ENCODE data around the gene CTNNAL1. TPM values are rescaled to one million over a fixed set of nuclear protein-coding genes. Genes with fewer than 3 reads are reported as not detected.
A peak's percentile ranks its signal among the peaks of the same experiment; 100 is the strongest.
"Not testable (repeated sequence)": the region's sequence is repeated elsewhere in the genome, so short reads cannot be mapped to it uniquely, and the experiment has no call there.

The CTNNAL1 gene, protein sequence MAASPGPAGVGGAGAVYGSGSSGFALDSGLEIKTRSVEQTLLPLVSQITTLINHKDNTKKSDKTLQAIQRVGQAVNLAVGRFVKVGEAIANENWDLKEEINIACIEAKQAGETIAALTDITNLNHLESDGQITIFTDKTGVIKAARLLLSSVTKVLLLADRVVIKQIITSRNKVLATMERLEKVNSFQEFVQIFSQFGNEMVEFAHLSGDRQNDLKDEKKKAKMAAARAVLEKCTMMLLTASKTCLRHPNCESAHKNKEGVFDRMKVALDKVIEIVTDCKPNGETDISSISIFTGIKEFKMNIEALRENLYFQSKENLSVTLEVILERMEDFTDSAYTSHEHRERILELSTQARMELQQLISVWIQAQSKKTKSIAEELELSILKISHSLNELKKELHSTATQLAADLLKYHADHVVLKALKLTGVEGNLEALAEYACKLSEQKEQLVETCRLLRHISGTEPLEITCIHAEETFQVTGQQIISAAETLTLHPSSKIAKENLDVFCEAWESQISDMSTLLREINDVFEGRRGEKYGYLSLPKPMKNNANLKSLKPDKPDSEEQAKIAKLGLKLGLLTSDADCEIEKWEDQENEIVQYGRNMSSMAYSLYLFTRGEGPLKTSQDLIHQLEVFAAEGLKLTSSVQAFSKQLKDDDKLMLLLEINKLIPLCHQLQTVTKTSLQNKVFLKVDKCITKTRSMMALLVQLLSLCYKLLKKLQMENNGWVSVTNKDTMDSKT
- total RNA-seq (10 to 100 TPM; 15.6 to 87.0 (median 56.2) TPM), polyA plus RNA-seq (10 to 100 TPM; 33.3 to 71.0 (median 51.3) TPM)
- long read RNA-seq, donor 1, result 0 reads
- long read RNA-seq, donor 2, transcript CTNNAL1-201 (19 exons, 2,490 nt), result major isoform, 6 of 7 reads
- long read RNA-seq, donor 2, partial matches to known transcripts, result 0 of 7 reads
- long read RNA-seq, donor 2, other reads (novel, unspliced or antisense), result 0 of 7 reads
- long read RNA-seq, donor 3, partial matches to known transcripts, result 0 of 1 reads
- long read RNA-seq, donor 3, other reads (novel, unspliced or antisense), result 0 of 1 reads
- long read RNA-seq, donor 4, partial matches to known transcripts, result 0 of 3 reads
- long read RNA-seq, donor 4, other reads (novel, unspliced or antisense), result 0 of 3 reads
- long read RNA-seq, donor 5, transcript CTNNAL1-201 (19 exons, 2,490 nt), result major isoform, 5 of 18 reads
- long read RNA-seq, donor 5, partial matches to known transcripts, result 13 of 18 reads
- long read RNA-seq, donor 5, other reads (novel, unspliced or antisense), result 0 of 18 reads
- long read RNA-seq, donor 6, transcript CTNNAL1-201 (19 exons, 2,490 nt), result major isoform, 7 of 16 reads
- long read RNA-seq, donor 6, partial matches to known transcripts, result 9 of 16 reads
- long read RNA-seq, donor 6, other reads (novel, unspliced or antisense), result 0 of 16 reads
- long read RNA-seq, donor 7, partial matches to known transcripts, result 12 of 16 reads
- long read RNA-seq, donor 7, other reads (novel, unspliced or antisense), result 0 of 16 reads
- long read RNA-seq, donor 8, partial matches to known transcripts, result 6 of 8 reads
- long read RNA-seq, donor 8, other reads (novel, unspliced or antisense), result 0 of 8 reads
- long read RNA-seq, donor 9, partial matches to known transcripts, result 0 of 4 reads
- long read RNA-seq, donor 9, other reads (novel, unspliced or antisense), result 0 of 4 reads
- long read RNA-seq, donor 10, partial matches to known transcripts, result 0 of 2 reads
- long read RNA-seq, donor 10, other reads (novel, unspliced or antisense), result 0 of 2 reads

DNA sequence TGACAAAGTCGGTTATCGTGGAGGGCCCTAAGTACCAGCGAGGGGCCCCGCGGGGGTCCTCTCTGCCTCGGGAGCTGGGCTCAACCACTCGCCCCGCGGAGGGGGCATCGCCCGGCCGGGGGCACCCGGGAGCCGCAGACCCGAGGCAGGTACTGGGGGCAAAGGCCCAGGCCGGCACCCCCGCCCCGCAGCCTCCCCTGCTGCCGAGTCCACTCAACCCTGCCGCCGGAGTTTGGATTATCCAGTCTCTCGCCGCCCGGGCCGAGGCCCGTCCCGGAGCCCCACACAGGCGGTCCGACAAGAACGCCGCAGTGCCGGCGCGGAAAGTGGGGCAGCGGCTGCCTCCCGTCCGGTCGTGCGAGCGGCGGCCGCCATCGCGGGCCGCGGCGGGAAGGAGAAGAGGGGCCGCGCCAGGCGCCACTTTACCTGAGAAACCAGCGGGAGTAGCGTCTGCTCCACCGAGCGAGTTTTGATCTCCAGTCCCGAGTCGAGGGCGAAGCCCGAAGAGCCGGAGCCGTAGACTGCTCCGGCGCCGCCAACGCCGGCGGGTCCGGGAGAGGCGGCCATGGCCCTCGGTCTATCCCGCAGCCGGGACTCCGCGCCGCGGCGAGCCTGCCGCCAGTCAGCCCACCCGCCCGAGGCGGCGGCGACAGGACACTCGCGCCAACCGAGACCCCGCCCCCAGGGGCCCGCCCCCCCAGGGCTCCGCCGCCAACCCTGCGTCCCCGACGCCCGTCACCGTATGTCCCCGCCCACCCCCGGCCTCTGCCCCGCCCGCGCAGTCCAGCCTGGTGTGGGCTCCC, at the start of gene CTNNAL1:
Gene CTNNAL1 (minus strand): TSS at position 624 of the 803 bp plus-strand sequence. CDS start 57 bp downstream, at position 567.
- peaks cover 26 to 56% (median 42%) of the 10 kb centered on the region in 4 donors for H3K4me1 ChIP-seq
- TF ChIP-seq POLR2AphosphoS5 (IDR thresholded peaks at IDR 0.05), result peak; percentile 74 to 92 (median 85)
- peak in 1 of 4 donors; percentile 27 for TF ChIP-seq POLR2A (IDR thresholded peaks at IDR 0.05)
- TF ChIP-seq, protein P1, sequence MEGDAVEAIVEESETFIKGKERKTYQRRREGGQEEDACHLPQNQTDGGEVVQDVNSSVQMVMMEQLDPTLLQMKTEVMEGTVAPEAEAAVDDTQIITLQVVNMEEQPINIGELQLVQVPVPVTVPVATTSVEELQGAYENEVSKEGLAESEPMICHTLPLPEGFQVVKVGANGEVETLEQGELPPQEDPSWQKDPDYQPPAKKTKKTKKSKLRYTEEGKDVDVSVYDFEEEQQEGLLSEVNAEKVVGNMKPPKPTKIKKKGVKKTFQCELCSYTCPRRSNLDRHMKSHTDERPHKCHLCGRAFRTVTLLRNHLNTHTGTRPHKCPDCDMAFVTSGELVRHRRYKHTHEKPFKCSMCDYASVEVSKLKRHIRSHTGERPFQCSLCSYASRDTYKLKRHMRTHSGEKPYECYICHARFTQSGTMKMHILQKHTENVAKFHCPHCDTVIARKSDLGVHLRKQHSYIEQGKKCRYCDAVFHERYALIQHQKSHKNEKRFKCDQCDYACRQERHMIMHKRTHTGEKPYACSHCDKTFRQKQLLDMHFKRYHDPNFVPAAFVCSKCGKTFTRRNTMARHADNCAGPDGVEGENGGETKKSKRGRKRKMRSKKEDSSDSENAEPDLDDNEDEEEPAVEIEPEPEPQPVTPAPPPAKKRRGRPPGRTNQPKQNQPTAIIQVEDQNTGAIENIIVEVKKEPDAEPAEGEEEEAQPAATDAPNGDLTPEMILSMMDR (IDR thresholded peaks at IDR 0.05), result no peak
- TF ChIP-seq EP300 (IDR thresholded peaks at IDR 0.05), result no peak
- peak within 1 kb of the TSS; percentile 93 to 98 (median 96) for H3K27ac ChIP-seq
- no peaks in the 10 kb centered on the region for H3K9me3 ChIP-seq
- intact Hi-C loops (cut with DNase I; ENCODE audit: low total_unique reads), result no loop called here
- DNase-seq, result peak; percentile 94 to 97
- peak within 1 kb of the TSS; percentile 82 to 95 (median 88) for H3K4me3 ChIP-seq
- peaks cover 0 to 7% (median 0%) of the 10 kb centered on the region in 4 donors for H3K36me3 ChIP-seq
- no peaks in the 10 kb centered on the region for H3K27me3 ChIP-seq
- 0 to 1% (median 0%) methylated on average over 33 to 99 of the region's 99 CpGs for WGBS, 5 donors

DNA sequence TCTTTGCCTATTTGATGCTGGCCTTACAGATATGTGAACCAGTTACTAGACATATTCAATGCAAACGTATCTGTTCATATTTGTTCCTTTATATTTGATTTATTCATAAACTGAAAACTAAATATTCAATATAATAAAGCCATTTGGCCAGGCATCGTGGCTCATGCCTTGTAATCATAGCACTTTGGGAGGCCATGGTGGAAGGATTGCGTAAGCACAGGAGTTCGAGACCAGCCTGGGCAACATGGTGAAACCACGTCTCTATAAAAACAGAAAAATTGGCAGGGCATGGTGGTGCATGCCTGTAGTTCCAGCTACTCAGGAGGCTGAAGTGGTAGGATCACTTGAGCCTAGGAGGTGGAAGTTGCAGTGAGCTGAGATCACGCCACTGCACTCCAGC, 49.2 kb upstream of the CTNNAL1 start:
- TF ChIP-seq POLR2A (IDR thresholded peaks at IDR 0.05) (no peak), EP300 (IDR thresholded peaks at IDR 0.05) (no peak), POLR2AphosphoS5 (IDR thresholded peaks at IDR 0.05) (no peak)
- TF ChIP-seq, protein P1 (IDR thresholded peaks at IDR 0.05), result no peak
- peaks cover 0 to 6% (median 4%) of the 10 kb centered on the region in 4 donors for H3K4me1 ChIP-seq
- intact Hi-C loops (cut with DNase I; ENCODE audit: low total_unique reads), result no loop called here
- H3K36me3 ChIP-seq, result peaks cover 20 to 99% (median 90%) of the 10 kb centered on the region in 4 donors
- DNase-seq, result no peak
- no peak overlapping the region for H3K4me3 ChIP-seq
- H3K27ac ChIP-seq, result no peak overlapping the region
- H3K9me3 ChIP-seq, result no peaks in the 10 kb centered on the region
- no peaks in the 10 kb centered on the region for H3K27me3 ChIP-seq
- WGBS, 5 donors, result 90 to 96% (median 94%) methylated on average over 6 of the region's 6 CpGs

DNA sequence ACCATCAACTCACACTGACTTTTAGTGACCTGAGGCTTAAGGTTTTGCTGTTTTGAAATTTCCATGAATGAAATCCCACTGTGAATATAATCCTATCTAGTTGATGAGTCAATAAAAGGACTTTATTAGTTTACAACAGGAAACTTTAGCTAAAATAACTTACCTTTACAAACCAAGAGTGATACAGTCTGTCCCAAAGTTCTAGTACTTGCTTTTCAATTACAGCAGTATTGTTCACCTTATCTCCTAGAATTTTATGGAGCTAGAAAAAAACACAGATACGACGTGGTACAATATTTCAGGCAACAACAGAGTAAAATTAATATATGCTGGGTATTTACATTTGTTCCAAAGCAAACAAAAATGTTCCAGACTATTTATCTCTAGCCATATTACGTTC, 46.9 kb upstream of the CTNNAL1 start:
- no peak for DNase-seq

DNA sequence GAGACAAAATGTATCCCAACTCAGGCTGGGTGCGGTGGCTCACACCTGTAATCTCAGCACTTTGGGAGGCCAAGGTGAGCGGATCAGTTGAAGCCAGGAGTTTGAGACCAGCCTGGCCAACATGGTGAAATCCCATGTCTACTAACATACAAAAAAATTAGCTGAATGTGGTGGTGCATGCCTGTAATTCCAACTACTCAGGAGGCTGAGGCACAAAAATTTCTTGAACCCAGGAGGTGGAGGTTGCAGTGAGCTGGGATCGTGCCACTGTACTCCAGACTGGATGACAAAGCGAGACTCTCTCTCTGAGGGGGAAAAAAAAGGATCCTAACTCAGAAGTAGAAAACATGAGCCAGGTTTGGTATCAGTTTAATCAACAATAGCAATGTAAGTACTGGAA, 39.8 kb upstream of the CTNNAL1 start:
- peaks cover 45 to 97% (median 95%) of the 10 kb centered on the region in 4 donors for H3K36me3 ChIP-seq
- DNase-seq; H3K27me3 ChIP-seq; H3K9me3 ChIP-seq; intact Hi-C loops (cut with DNase I; ENCODE audit: low total_unique reads); H3K27ac ChIP-seq; H3K4me3 ChIP-seq: not testable (repeated sequence)
- peaks cover 0 to 11% (median 0%) of the 10 kb centered on the region in 4 donors for H3K4me1 ChIP-seq
- WGBS, 5 donors, result 89 to 99% (median 94%) methylated on average over 4 of the region's 4 CpGs

More for the DNA sequence above, 46.9 kb upstream of the CTNNAL1 start:
- no peak overlapping the region for H3K4me3 ChIP-seq
- H3K4me1 ChIP-seq, result peaks cover 0 to 6% (median 4%) of the 10 kb centered on the region in 4 donors
- no peaks in the 10 kb centered on the region for H3K27me3 ChIP-seq
- peaks cover 32 to 100% (median 97%) of the 10 kb centered on the region in 4 donors for H3K36me3 ChIP-seq
- TF ChIP-seq, protein P1 (IDR thresholded peaks at IDR 0.05), result no peak
- no peak for TF ChIP-seq EP300 (IDR thresholded peaks at IDR 0.05)
- TF ChIP-seq POLR2A (IDR thresholded peaks at IDR 0.05), result no peak
- no peak for TF ChIP-seq POLR2AphosphoS5 (IDR thresholded peaks at IDR 0.05)
- peak overlapping the region in 2 of 5 donors; percentile 28 to 50 for H3K27ac ChIP-seq
- intact Hi-C loops (cut with DNase I; ENCODE audit: low total_unique reads), result no loop called here
- WGBS, 5 donors, result 27 to 68% (median 37%) methylated on average over 3 of the region's 3 CpGs
- no peaks in the 10 kb centered on the region for H3K9me3 ChIP-seq

Data from stomach (tissue), 19 donors.